Left ventricle myocardium inferior (tissue), 1 donor: ENCODE measurements around the gene GPR62. TPM values are rescaled to one million over a fixed set of nuclear protein-coding genes. Genes with fewer than 3 reads are reported as not detected.

ENCODE experiments used
- DNase-seq: peaks from one replicate; pipeline ENCODE4 v3.0.0-alpha.2; 2020
- H3K27ac ChIP-seq: fragments of 200-600 bp; replicated peaks from 2 replicates; pipeline ENCODE4 v1.8.0; 2021
- H3K27me3 ChIP-seq: fragments of 200-600 bp; 2 replicates; pipeline ENCODE4 v1.8.0; 2021; ENCODE audit warnings: low read depth
- H3K36me3 ChIP-seq: fragments of 200-600 bp; 2 replicates; pipeline ENCODE4 v1.8.0; 2021
- H3K4me1 ChIP-seq: fragments of 200-600 bp; 2 replicates; pipeline ENCODE4 v1.8.0; 2021
- H3K4me3 ChIP-seq: fragments of 200-600 bp; 2 replicates; pipeline ENCODE4 v1.8.0; 2021; ENCODE audit warnings: mild to moderate bottlenecking, moderate library complexity
- H3K9me3 ChIP-seq: fragments of 200-600 bp; replicated peaks from 2 replicates; pipeline ENCODE4 v1.8.0; 2021
- intact Hi-C: fragments of 100-400 bp; cut with micrococcal nuclease; formaldehyde crosslinking; loops from one replicate; pipeline ENCODE4 v1.11.0; 2022
- total RNA-seq: library from RNA; stranded (reverse); fragmentation: NEBNext Ultra II Directional; extraction: Animal tissue kit (Norgen Biotek cat#: 25700); gene quantifications from one replicate; pipeline ENCODE4 v1.2.1, GENCODE V29; 2021
- TF ChIP-seq, protein P1 (sequence below): fragments of 200-600 bp; IDR thresholded peaks from 2 replicates; pipeline ENCODE4 v1.8.0; 2021; ENCODE audit warnings: antibody characterized with exemption, mild to moderate bottlenecking, borderline replicate concordance
- donor health status: DM: no; HTN: yes; CAD: no; lungs with severe emphysema.

Gene GPR62
- total RNA-seq, 1 donor from 2014 or later, result 0.16 TPM

DNA sequence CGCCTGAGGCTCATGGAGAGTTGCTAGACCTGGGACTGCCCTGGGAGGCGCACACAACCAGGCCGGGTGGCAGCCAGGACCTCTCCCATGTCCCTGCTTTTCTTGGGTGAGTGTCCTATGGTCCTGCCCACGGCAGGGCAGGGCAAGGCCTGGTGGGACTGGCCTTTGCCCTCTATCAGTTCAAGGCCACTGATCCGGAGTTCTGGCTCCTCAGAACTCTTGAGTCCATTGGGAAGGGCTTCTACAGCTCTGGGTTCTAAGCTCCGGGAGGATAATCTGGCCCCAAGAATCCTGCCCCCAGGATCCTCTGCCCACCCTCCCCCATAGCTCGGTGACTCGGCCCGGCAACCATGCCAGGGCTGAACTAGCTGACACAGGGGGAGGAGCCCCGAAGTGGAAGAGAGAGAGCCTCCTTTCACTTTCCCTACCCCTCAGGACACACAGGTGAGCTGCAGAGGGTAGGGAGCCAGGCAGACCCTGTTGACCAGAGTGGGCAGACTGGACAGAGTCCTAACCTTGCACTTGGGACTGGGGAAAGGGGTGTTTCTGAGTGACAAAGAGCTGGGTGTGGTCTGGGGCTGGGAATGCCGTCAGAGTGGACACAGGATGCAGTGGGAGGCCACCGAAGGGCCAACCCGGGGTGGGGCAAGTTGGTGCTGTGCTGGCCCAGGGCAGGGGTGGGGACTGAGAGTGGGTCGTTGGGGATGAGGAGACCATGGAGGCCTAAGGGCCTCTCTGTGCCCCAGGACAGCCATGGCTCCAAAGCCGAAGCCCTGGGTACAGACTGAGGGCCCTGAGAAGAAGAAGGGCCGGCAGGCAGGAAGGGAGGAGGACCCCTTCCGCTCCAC lies 12.4 kb upstream of the GPR62 start:
- no peaks in the 10 kb centered on the region for H3K27me3 ChIP-seq
- TF ChIP-seq, protein P1, sequence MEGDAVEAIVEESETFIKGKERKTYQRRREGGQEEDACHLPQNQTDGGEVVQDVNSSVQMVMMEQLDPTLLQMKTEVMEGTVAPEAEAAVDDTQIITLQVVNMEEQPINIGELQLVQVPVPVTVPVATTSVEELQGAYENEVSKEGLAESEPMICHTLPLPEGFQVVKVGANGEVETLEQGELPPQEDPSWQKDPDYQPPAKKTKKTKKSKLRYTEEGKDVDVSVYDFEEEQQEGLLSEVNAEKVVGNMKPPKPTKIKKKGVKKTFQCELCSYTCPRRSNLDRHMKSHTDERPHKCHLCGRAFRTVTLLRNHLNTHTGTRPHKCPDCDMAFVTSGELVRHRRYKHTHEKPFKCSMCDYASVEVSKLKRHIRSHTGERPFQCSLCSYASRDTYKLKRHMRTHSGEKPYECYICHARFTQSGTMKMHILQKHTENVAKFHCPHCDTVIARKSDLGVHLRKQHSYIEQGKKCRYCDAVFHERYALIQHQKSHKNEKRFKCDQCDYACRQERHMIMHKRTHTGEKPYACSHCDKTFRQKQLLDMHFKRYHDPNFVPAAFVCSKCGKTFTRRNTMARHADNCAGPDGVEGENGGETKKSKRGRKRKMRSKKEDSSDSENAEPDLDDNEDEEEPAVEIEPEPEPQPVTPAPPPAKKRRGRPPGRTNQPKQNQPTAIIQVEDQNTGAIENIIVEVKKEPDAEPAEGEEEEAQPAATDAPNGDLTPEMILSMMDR, result no peak
- H3K4me3 ChIP-seq, result peak overlapping the region; percentile 82
- peak overlapping the region; percentile 98 for H3K27ac ChIP-seq
- peaks cover 36% of the 10 kb centered on the region for H3K4me1 ChIP-seq
- H3K36me3 ChIP-seq, result peaks cover 40% of the 10 kb centered on the region
- intact Hi-C loops, result no loop called here
- peak; percentile 54 for DNase-seq
- H3K9me3 ChIP-seq, result no peaks in the 10 kb centered on the region

DNA sequence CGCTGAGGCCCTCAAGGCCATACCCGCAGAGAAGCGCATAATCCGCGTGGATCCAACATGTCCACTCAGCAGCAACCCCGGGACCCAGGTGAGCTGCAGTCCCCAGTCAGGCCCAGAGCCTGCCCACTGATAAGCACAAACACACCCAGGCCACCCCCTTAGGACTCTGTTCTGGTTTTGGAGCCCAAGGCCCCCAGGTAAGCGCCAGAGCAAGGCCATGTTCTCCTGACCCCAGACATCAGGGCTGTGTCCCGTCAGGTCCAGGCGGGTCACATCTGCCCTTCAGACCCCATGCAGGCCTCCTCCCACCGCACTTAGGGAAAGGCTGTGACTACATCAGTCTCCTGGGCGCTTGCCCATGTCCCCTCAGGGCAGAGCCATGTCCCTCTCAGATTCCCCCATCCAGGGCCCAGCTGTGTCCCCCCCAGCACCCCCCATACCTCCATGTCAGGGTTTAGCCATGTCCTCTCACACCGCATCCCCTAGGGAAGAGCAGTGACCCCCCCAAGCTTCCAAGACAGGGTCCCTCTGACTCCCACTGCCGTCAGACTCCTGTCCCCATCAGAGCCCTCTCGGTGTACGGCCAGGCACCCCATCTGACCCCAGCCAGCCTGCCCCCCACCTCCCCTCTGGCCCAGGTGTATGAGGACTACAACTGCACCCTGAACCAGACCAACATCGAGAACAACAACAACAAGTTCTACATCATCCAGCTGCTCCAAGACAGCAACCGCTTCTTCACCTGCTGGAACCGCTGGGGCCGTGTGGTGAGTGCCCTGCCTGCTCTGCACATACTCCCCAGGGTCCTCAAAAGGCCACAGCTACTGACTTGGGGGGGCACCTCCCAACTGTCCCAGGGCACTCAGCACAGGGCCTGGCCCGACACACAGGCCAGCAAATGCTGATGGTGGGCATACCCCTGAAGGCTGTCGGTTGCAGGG lies 11.5 kb upstream of the GPR62 start:
- Histone ChIP-seq H3K4me3 (peak overlapping the region; percentile 82), H3K27me3 (no peaks in the 10 kb centered on the region)
- TF ChIP-seq, protein P1, result no peak

DNA sequence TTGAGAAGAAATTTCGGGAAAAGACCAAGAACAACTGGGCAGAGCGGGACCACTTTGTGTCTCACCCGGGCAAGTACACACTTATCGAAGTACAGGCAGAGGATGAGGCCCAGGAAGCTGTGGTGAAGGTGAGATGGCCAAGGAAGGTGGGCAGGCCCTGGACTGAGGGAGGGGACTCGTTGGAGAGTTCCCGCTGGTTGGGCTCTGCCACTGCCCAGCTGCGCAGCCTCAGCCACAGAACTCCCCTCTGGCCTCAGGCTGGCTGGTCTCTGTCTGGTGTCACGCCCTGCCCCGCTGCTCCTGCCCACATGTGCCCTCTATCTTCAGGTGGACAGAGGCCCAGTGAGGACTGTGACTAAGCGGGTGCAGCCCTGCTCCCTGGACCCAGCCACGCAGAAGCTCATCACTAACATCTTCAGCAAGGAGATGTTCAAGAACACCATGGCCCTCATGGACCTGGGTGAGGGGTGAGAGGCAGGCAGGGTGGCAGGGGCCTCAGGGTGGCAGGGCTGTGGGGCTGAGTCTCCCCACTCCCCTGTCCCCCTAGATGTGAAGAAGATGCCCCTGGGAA lies 10.6 kb upstream of the GPR62 start:
- DNase-seq, result no peak
- Histone ChIP-seq H3K4me1 (peaks cover 36% of the 10 kb centered on the region), H3K36me3 (peaks cover 35% of the 10 kb centered on the region), H3K9me3 (no peaks in the 10 kb centered on the region), H3K4me3 (no peak overlapping the region), H3K27me3 (no peaks in the 10 kb centered on the region), H3K27ac (no peak overlapping the region)
- TF ChIP-seq, protein P1, result no peak
- intact Hi-C loops, result no loop called here

More for the DNA sequence above, 11.5 kb upstream of the GPR62 start:
- H3K9me3 ChIP-seq, result no peaks in the 10 kb centered on the region
- intact Hi-C loops, result no loop called here
- DNase-seq, result no peak
- peaks cover 36% of the 10 kb centered on the region for H3K4me1 ChIP-seq
- peak overlapping the region; percentile 98 for H3K27ac ChIP-seq
- H3K36me3 ChIP-seq, result peaks cover 40% of the 10 kb centered on the region

- TF ChIP-seq, protein P1, result no peak
- Histone ChIP-seq H3K27ac (no peak overlapping the region), H3K27me3 (no peaks in the 10 kb centered on the region), H3K4me3 (no peak overlapping the region), H3K36me3 (peaks cover 38% of the 10 kb centered on the region), H3K4me1 (peaks cover 31% of the 10 kb centered on the region), H3K9me3 (no peaks in the 10 kb centered on the region)
- DNase-seq, result no peak
- intact Hi-C loops, result no loop called here
Measured at GRCh38 chr3:51945031-51945840, 9.9 kb upstream of the GPR62 start.
